ENCODE results near the gene OR6S1. TPM values are rescaled to one million over a fixed set of nuclear protein-coding genes. Genes with fewer than 3 reads are reported as not detected.

The OR6S1 gene
- total and polyA plus RNA-seq, 10 of the 15 experiments (the other 5 are each of a cell fraction or from before 2014, with no cell fraction given), result 0.22 to 0.67 (median 0.43) TPM; not detected in 4

Small RNA genes lying within 50 kb of the gene (small RNA-seq; reads per million reads assigned to genes)
- not detected for gene RF00019

Other genes starting within 250 kb of the OR6S1 start
Only the 7 nearest of the 17 such genes appear.
- not detected in 2 replicates for gene RNASE9, start 80.6 kb downstream of the OR6S1 start, total RNA-seq (2014; rRNA removed)
- not detected in 2 replicates for gene RNASE9, start 80.6 kb downstream of the OR6S1 start, total RNA-seq (2014; rRNA removed; fragmentation: Illumina TruSeq; extraction: Trizol)
- not detected in 2 replicates for gene RNASE9, start 80.6 kb downstream of the OR6S1 start, total RNA-seq (2021)
- gene RNASE9, start 80.6 kb downstream of the OR6S1 start, polyA plus RNA-seq (2011; rRNA removed), result not detected in 2 replicates
- gene RNASE9, start 80.6 kb downstream of the OR6S1 start, polyA plus RNA-seq (2014; fragmentation: Illumina TruSeq; extraction: Trizol), result not detected in 2 replicates
- not detected for gene RNASE9, start 80.6 kb downstream of the OR6S1 start, polyA plus RNA-seq (2014; fragmentation: Nextera tagmentation; extraction: Ambion mirVana)
- gene RNASE9, start 80.6 kb downstream of the OR6S1 start, polyA plus RNA-seq (2014; rRNA removed), result not detected in 2 replicates
- gene RNASE9, start 80.6 kb downstream of the OR6S1 start, polyA plus RNA-seq (2016; fragmentation: Nextera tagmentation; extraction: Ambion mirVana), result not detected
- gene RNASE11, start 53.7 kb downstream of the OR6S1 start, total RNA-seq (2014; rRNA removed), result not detected in 2 replicates
- gene RNASE11, start 53.7 kb downstream of the OR6S1 start, total RNA-seq (2014; rRNA removed; fragmentation: Illumina TruSeq; extraction: Trizol), result not detected in 2 replicates
- not detected in 2 replicates for gene RNASE11, start 53.7 kb downstream of the OR6S1 start, total RNA-seq (2021)
- not detected in 2 replicates for gene RNASE11, start 53.7 kb downstream of the OR6S1 start, polyA plus RNA-seq (2011; rRNA removed)
- gene RNASE11, start 53.7 kb downstream of the OR6S1 start, polyA plus RNA-seq (2014; fragmentation: Illumina TruSeq; extraction: Trizol), result not detected in 2 replicates
- not detected for gene RNASE11, start 53.7 kb downstream of the OR6S1 start, polyA plus RNA-seq (2014; fragmentation: Nextera tagmentation; extraction: Ambion mirVana)
- gene RNASE11, start 53.7 kb downstream of the OR6S1 start, polyA plus RNA-seq (2014; rRNA removed), result not detected in 2 replicates
- not detected for gene RNASE11, start 53.7 kb downstream of the OR6S1 start, polyA plus RNA-seq (2016; fragmentation: Nextera tagmentation; extraction: Ambion mirVana)
- gene RNASE12, start 50.3 kb downstream of the OR6S1 start, total RNA-seq (2014; rRNA removed), result not detected in 2 replicates
- not detected in 2 replicates for gene RNASE12, start 50.3 kb downstream of the OR6S1 start, total RNA-seq (2014; rRNA removed; fragmentation: Illumina TruSeq; extraction: Trizol)
- gene RNASE12, start 50.3 kb downstream of the OR6S1 start, total RNA-seq (2021), result not detected in 2 replicates
- not detected in 2 replicates for gene RNASE12, start 50.3 kb downstream of the OR6S1 start, polyA plus RNA-seq (2011; rRNA removed)
- gene RNASE12, start 50.3 kb downstream of the OR6S1 start, polyA plus RNA-seq (2014; fragmentation: Illumina TruSeq; extraction: Trizol), result not detected in 2 replicates
- gene RNASE12, start 50.3 kb downstream of the OR6S1 start, polyA plus RNA-seq (2014; fragmentation: Nextera tagmentation; extraction: Ambion mirVana), result not detected
- not detected in 2 replicates for gene RNASE12, start 50.3 kb downstream of the OR6S1 start, polyA plus RNA-seq (2014; rRNA removed)
- not detected for gene RNASE12, start 50.3 kb downstream of the OR6S1 start, polyA plus RNA-seq (2016; fragmentation: Nextera tagmentation; extraction: Ambion mirVana)
- 1.1 and 2.0 TPM in 2 replicates for gene RNASE4, start 42.9 kb upstream of the OR6S1 start, total RNA-seq (2014; rRNA removed)
- 1.3 and 1.6 TPM in 2 replicates for gene RNASE4, start 42.9 kb upstream of the OR6S1 start, total RNA-seq (2014; rRNA removed; fragmentation: Illumina TruSeq; extraction: Trizol)
- 0.29 and 1.1 TPM in 2 replicates for gene RNASE4, start 42.9 kb upstream of the OR6S1 start, total RNA-seq (2021)
- gene RNASE4, start 42.9 kb upstream of the OR6S1 start, polyA plus RNA-seq (2011; rRNA removed), result 0.87 and 1.1 TPM in 2 replicates
- 0.29 and 1.3 TPM in 2 replicates for gene RNASE4, start 42.9 kb upstream of the OR6S1 start, polyA plus RNA-seq (2014; fragmentation: Illumina TruSeq; extraction: Trizol)
- 1 to 10 TPM; 1.2 to 2.6 TPM for gene RNASE4, start 42.9 kb upstream of the OR6S1 start, polyA plus RNA-seq (2014; fragmentation: Nextera tagmentation; extraction: Ambion mirVana)
- 1.0 and 1.9 TPM in 2 replicates for gene RNASE4, start 42.9 kb upstream of the OR6S1 start, polyA plus RNA-seq (2014; rRNA removed)
- 1 to 10 TPM; 1.4 to 1.9 TPM for gene RNASE4, start 42.9 kb upstream of the OR6S1 start, polyA plus RNA-seq (2016; fragmentation: Nextera tagmentation; extraction: Ambion mirVana)
- gene ANG, start 47.1 kb upstream of the OR6S1 start, total RNA-seq (2014; rRNA removed), result 2.1 TPM in 2 replicates
- gene ANG, start 47.1 kb upstream of the OR6S1 start, total RNA-seq (2014; rRNA removed; fragmentation: Illumina TruSeq; extraction: Trizol), result 1.8 and 1.9 TPM in 2 replicates
- gene ANG, start 47.1 kb upstream of the OR6S1 start, total RNA-seq (2021), result 1.8 and 2.6 TPM in 2 replicates
- 1.0 and 1.1 TPM in 2 replicates for gene ANG, start 47.1 kb upstream of the OR6S1 start, polyA plus RNA-seq (2011; rRNA removed)
- 2.7 and 3.2 TPM in 2 replicates for gene ANG, start 47.1 kb upstream of the OR6S1 start, polyA plus RNA-seq (2014; fragmentation: Illumina TruSeq; extraction: Trizol)
- gene ANG, start 47.1 kb upstream of the OR6S1 start, polyA plus RNA-seq (2014; fragmentation: Nextera tagmentation; extraction: Ambion mirVana), result 1 to 10 TPM; 2.9 to 5.9 TPM
- 2.2 and 2.3 TPM in 2 replicates for gene ANG, start 47.1 kb upstream of the OR6S1 start, polyA plus RNA-seq (2014; rRNA removed)
- gene ANG, start 47.1 kb upstream of the OR6S1 start, polyA plus RNA-seq (2016; fragmentation: Nextera tagmentation; extraction: Ambion mirVana), result 1 to 10 TPM; 1.9 to 2.0 TPM
- gene EDDM3A, start 104.2 kb upstream of the OR6S1 start, total RNA-seq (2014; rRNA removed), result not detected in 2 replicates
- not detected in 2 replicates for gene EDDM3A, start 104.2 kb upstream of the OR6S1 start, total RNA-seq (2014; rRNA removed; fragmentation: Illumina TruSeq; extraction: Trizol)
- gene EDDM3A, start 104.2 kb upstream of the OR6S1 start, total RNA-seq (2021), result not detected in 2 replicates
- not detected in 2 replicates for gene EDDM3A, start 104.2 kb upstream of the OR6S1 start, polyA plus RNA-seq (2011; rRNA removed)
- not detected in 2 replicates for gene EDDM3A, start 104.2 kb upstream of the OR6S1 start, polyA plus RNA-seq (2014; fragmentation: Illumina TruSeq; extraction: Trizol)
- gene EDDM3A, start 104.2 kb upstream of the OR6S1 start, polyA plus RNA-seq (2014; fragmentation: Nextera tagmentation; extraction: Ambion mirVana), result not detected
- gene EDDM3A, start 104.2 kb upstream of the OR6S1 start, polyA plus RNA-seq (2014; rRNA removed), result not detected in 2 replicates
- gene EDDM3A, start 104.2 kb upstream of the OR6S1 start, polyA plus RNA-seq (2016; fragmentation: Nextera tagmentation; extraction: Ambion mirVana), result not detected
- gene EDDM3B, start 126.7 kb upstream of the OR6S1 start, total RNA-seq (2014; rRNA removed), result not detected in 2 replicates
- not detected in 2 replicates for gene EDDM3B, start 126.7 kb upstream of the OR6S1 start, total RNA-seq (2014; rRNA removed; fragmentation: Illumina TruSeq; extraction: Trizol)
- not detected in 2 replicates for gene EDDM3B, start 126.7 kb upstream of the OR6S1 start, total RNA-seq (2021)
- not detected in 2 replicates for gene EDDM3B, start 126.7 kb upstream of the OR6S1 start, polyA plus RNA-seq (2011; rRNA removed)
- not detected in 2 replicates for gene EDDM3B, start 126.7 kb upstream of the OR6S1 start, polyA plus RNA-seq (2014; fragmentation: Illumina TruSeq; extraction: Trizol)
- gene EDDM3B, start 126.7 kb upstream of the OR6S1 start, polyA plus RNA-seq (2014; fragmentation: Nextera tagmentation; extraction: Ambion mirVana), result not detected
- gene EDDM3B, start 126.7 kb upstream of the OR6S1 start, polyA plus RNA-seq (2014; rRNA removed), result not detected in 2 replicates
- not detected for gene EDDM3B, start 126.7 kb upstream of the OR6S1 start, polyA plus RNA-seq (2016; fragmentation: Nextera tagmentation; extraction: Ambion mirVana)

Data from GM12878 (cell line).